ENCODE data around the gene SPDYC.

DNA sequence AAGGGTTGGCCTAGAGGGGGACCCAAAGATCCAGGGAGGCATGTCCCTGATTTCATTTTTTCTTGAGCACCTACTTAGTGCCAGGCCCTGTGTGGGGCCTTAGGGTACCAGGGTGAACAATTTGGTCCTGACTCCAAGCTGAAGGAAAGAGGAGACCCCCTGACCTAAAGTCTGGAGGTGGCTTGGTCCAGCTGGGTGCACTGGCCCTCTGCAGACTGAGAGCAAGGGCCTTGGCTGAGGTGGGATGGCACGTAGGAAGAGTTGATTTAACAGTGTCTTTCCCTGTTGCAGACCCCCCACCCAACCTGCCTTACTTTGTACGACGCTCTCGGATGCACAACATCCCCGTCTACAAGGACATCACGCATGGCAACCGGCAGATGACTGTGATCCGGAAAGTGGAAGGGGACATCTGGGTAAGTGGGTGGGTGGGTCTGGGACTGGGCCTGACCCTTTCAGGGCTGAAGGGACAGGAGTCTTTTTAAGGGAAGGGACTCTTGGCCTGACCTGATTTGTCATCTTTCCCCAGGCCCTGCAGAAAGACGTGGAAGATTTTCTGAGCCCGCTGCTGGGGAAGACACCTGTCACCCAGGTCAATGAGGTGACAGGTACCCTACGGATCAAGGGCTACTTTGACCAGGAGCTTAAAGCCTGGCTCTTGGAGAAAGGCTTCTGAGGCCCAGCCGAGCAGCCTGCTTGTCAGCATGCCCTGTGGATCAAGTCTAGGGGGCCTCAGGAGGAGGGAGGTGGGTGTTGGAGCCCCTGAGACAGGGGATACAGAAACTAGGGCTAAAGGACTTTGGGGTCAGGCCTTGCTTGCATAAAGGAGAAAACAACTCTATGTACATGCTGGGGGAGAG, 44.6 kb upstream of the SPDYC start:
- no peak for TF ChIP-seq TAF1 (IDR thresholded peaks at IDR 0.05; ENCODE audit: borderline replicate concordance, insufficient read depth, low read length)
- no peak for TF ChIP-seq POLR2AphosphoS5 (IDR thresholded peaks at IDR 0.05; ENCODE audit: low read depth, low read length)

All from PFSK-1 (cell line).